HCT116 (cell line): Measurements from ENCODE around the gene CASP5.

Experiments used
- EZH2phosphoT487 ChIP-seq: fragments of 200-600 bp; IDR thresholded peaks from 2 replicates; pipeline ENCODE4 v1.6.1; 2018; ENCODE audit warnings: antibody characterized with exemption, borderline replicate concordance
- POLR2A ChIP-seq: IDR thresholded peaks from 2 replicates; pipeline ENCODE4 v1.7.0; 2011; ENCODE audit warnings: borderline replicate concordance; ENCODE audit not compliant: insufficient read depth, insufficient read length; ENCODE audit errors: extremely low read depth
- TF ChIP-seq, protein P1 (sequence below): IDR thresholded peaks from 2 replicates; pipeline ENCODE4 v1.6.1; 2012; ENCODE audit warnings: low read depth
- TF ChIP-seq, protein P2 (sequence below), 3 experiments: fragments of 200-600 bp in 1 of 3; sonication (generic) in 1 of 3; IDR thresholded peaks in 2 of 3; conservative IDR thresholded peaks in 1 of 3; 2 replicates each; pipeline ENCODE4 v1.5.1; 2012 to 2017; ENCODE audit warnings: low read depth in 2 of 3, low read length in 2 of 3, antibody characterized with exemption in 1 of 3, borderline replicate concordance in 1 of 3, control low read depth in 1 of 3, mild to moderate bottlenecking in 1 of 3, mixed read lengths in 1 of 3, mixed run types in 1 of 3, moderate library complexity in 1 of 3; ENCODE audit not compliant: insufficient read depth in 1 of 3

DNA sequence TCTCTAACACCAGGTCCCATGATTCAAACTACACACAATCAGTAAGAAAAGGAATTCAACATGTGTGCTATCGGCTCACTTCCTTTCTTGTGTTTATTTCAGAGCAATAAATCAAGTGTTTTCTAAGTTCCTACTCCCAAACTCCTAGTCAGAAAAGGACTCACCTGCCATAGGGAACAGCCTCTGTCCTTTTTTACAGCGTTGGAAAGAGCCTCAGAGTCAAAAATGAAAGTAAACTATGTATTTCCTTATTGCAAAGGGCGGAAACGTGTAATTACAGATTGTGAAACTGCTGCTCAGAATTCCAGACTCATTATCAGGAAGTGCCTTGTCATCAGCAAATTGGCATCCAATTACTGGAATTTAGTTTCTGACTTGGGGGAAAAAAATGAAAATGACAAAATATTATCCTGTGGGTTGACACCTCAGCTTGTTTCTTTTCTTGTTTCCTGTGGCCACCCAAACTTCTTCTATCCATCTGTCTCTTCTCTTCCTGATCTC is 54.6 kb downstream of the CASP5 start, which contains the start of gene CASP4:
- TF ChIP-seq, protein P1, sequence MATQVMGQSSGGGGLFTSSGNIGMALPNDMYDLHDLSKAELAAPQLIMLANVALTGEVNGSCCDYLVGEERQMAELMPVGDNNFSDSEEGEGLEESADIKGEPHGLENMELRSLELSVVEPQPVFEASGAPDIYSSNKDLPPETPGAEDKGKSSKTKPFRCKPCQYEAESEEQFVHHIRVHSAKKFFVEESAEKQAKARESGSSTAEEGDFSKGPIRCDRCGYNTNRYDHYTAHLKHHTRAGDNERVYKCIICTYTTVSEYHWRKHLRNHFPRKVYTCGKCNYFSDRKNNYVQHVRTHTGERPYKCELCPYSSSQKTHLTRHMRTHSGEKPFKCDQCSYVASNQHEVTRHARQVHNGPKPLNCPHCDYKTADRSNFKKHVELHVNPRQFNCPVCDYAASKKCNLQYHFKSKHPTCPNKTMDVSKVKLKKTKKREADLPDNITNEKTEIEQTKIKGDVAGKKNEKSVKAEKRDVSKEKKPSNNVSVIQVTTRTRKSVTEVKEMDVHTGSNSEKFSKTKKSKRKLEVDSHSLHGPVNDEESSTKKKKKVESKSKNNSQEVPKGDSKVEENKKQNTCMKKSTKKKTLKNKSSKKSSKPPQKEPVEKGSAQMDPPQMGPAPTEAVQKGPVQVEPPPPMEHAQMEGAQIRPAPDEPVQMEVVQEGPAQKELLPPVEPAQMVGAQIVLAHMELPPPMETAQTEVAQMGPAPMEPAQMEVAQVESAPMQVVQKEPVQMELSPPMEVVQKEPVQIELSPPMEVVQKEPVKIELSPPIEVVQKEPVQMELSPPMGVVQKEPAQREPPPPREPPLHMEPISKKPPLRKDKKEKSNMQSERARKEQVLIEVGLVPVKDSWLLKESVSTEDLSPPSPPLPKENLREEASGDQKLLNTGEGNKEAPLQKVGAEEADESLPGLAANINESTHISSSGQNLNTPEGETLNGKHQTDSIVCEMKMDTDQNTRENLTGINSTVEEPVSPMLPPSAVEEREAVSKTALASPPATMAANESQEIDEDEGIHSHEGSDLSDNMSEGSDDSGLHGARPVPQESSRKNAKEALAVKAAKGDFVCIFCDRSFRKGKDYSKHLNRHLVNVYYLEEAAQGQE = no peak
- TF ChIP-seq POLR2A (no peak), EZH2phosphoT487 (no peak)
- TF ChIP-seq, protein P2, sequence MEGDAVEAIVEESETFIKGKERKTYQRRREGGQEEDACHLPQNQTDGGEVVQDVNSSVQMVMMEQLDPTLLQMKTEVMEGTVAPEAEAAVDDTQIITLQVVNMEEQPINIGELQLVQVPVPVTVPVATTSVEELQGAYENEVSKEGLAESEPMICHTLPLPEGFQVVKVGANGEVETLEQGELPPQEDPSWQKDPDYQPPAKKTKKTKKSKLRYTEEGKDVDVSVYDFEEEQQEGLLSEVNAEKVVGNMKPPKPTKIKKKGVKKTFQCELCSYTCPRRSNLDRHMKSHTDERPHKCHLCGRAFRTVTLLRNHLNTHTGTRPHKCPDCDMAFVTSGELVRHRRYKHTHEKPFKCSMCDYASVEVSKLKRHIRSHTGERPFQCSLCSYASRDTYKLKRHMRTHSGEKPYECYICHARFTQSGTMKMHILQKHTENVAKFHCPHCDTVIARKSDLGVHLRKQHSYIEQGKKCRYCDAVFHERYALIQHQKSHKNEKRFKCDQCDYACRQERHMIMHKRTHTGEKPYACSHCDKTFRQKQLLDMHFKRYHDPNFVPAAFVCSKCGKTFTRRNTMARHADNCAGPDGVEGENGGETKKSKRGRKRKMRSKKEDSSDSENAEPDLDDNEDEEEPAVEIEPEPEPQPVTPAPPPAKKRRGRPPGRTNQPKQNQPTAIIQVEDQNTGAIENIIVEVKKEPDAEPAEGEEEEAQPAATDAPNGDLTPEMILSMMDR (IDR thresholded peaks at IDR 0.05 in 2 of 3, conservative IDR thresholded peaks at IDR 0.05 in 1 of 3; ENCODE audit: borderline replicate concordance in 1 of 3, insufficient read depth in 1 of 3, low read depth in 2 of 3, low read length in 2 of 3) = no peak
